Stimulated activated CD8-positive, alpha-beta memory T cell treated with anti-CD3 and anti-CD28 coated beads, Interleukin-4, amount 100 ng/mL, for 48 hours (primary cell): ENCODE data around the gene E2F8.

Experiments used
- DNase-seq: peaks from one replicate; pipeline ENCODE4 v3.0.0-alpha.2; 2020

E2F8 gene

DNA sequence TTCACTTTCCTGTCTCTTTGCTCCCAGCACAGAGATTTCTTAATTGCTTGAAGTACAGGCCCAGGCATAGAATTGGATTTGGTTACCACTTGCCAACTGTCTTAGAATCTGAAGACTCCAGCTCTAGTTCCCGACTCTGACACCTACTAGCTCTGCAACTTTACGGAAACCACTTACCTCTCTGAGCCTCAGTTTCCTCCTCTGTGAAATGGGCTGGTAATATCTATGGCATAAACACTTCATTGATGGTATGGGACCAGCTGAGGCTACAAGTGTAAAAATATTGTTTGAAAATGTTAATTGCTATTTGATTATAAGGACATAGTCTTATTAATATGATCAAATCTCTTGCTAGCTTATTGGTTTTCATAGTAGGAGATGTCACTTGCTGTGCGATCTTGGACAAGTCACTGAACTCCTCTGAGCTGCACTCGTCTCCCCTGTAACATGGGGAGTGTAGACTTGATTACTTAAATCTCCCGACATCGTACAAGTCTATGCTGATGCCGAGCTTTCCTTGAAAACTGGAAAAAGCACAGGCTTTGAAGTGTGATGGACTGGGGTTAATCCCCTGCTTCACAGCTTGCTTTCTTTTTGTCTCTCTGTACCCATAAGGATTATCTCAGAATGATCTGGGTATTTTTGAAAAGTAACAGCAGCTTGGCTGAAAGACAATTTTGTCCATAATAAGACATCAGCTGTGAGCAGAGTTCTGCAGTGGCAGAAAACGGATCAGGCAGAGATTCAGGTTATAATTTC is 11.8 kb upstream of the E2F8 start:
- DNase-seq: no peak

GRCh38 chr11:19251577-19251976 is 10.8 kb upstream of the E2F8 start:
- no peak for DNase-seq

DNA sequence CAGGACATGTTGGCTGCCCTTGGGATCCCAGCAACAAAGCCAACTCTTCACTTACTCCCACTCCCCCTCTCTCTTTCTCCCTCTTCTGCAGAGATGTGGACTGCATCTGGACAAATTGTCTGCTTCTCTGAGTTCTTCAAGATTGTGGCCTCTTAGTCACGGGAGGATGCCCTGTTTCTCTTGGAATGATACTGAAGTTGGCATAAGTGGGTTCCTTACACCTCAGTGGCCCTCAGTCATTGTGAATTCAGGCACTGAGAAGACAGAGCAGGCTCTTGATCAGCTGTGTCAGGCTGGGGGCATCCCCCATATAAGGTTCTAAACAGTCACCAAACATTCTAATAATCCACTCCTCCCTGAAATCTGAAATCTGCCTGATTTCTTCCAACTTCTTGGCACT is 6.1 kb upstream of the E2F8 start:
- no peak for DNase-seq

DNA sequence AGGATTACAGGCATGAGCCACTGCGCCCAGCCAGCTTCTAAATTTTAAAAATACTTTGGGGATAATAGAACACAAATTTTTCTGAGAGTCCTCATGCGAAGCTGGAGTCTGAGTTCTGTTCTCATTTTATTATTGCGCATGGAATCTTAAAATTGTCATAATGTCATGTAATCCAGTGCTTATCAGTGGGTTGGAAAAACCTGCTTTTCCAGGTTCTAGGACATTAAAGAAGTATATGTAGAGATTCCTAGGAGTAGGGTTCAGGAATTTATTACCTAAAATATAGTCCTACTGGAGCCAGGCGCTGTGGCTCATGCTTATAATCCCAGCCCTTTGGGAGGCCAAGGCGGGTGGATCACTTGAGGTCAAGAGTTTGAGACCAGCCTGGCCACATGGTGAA is 4.6 kb upstream of the E2F8 start:
- DNase-seq: no peak

DNA sequence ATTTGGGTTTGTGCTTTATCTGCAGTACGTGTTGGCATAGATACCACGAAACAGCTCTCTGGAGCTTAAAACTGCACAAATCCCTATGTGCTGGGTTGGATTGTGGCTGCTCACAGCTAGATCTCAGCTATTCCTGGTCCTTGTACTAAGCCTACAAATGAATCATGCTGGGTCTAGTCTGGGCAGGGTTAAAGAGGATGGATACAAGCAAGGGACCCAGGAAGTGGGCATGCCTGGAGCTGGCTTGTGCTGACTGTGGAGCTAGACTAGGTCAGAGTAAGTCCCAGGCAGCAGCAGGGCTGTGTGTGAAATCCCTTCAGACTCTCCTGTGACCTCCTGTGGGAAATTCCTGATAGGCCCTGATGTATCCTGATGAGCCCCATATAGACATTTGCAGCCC is 3.9 kb upstream of the E2F8 start:
- DNase-seq: no peak

GRCh38 chr11:19244084-19244483 is 3.3 kb upstream of the E2F8 start:
- DNase-seq: no peak

DNA sequence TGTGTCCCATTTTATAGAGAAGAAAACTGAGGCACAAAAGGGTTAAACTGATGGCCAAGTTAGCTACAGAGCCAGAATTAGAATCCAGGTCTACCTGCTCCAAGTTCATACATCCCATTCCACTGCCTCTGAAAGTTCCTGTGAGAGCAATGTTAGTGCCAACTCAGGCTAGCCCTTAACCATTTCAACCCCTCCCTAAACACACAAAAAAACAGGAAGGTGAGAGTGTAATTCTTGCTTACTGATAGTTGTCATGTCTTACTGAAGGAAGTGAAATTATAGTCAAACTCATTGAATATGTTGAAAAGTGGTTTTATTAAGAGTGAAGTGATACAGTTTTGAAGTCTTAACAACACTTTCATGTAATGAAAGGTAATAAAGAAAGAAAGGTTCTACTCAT is 2.9 kb upstream of the E2F8 start:
- DNase-seq: no peak

- DNase-seq: no peak
Observed at GRCh38 chr11:19243143-19243542, 2.4 kb upstream of the E2F8 start.

DNA sequence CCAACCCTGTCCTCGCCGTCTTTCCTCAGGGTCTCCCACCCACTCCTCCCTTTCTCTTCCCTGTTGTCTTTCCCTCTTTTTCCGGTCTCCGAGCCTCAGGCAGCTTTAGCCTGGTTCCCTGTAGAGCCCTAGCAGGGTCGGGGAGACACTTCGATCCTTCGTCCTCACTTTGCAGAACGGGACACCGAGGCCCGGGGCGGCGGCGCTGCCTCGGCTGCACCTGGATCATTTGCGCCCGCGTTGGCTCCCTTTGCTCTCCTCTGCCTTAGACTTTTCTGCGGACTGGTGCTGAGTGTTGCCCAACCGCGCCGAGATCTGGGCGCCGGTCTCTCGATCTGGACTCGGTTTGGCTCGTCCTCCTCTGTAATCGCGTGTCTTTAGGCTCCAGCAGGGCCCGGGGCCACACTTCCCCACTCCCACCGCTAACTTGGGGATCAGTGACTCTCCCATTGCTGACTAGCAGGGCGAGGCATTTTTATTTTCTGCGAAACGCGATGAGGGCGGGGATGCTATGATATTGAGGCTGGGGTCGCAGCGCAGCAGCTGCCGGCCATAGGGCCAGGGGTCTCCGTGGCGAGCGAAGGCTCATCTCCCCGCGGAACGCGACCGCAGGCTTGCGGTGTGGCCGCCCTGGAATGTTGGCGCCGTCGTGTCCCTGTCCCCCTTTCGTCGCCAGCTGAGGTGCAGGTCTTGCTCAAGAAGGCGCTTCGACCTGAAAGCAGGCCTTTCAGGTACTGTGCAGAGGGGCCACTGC is 1.6 kb upstream of the E2F8 start:
- DNase-seq: peak; percentile 33

GRCh38 chr11:19241260-19242178 is 774 bp upstream of the E2F8 start:
- DNase-seq: peak; percentile 70

- no peak for DNase-seq
Observed at GRCh38 chr11:19239039-19239438, 1.7 kb downstream of the E2F8 start.

DNA sequence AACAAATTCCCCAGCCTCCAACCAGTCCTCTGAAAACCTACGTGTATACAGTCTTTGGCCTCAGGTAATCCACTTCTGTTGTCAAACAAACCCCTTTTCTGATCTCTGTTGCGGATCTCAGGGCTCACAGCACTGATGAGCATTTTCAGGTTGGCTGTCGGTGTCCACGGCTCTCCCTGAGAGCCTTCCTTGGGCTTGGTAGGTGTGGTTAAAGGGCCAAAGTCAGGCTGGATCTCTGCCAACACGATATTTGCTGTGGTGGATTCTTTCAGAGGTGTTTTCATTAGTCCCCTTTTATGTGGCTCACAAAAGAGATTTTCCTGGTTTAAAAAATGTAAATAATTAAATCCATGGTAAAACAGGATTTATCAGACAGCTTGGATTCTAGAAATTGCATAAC is 2.9 kb downstream of the E2F8 start:
- no peak for DNase-seq

DNA sequence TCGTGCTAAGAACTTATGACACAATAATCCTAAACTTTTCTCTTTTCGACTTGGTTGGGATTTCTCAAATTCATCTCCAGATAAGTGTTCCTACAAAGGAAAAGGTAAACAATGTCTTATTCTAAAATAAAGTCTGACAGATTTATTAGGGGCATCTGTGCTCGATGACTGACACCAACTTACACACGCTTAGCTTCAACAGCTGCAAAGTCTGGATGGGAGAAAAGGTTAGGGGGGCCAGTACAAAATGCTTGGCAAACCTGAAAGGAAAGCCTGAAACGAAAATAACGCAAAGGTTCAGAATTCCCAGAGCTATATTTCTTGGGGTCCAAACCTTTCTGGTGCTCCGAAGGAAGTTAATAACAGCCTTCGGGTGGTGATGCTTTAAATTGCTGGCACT is 3.4 kb downstream of the E2F8 start:
- DNase-seq: no peak

DNA sequence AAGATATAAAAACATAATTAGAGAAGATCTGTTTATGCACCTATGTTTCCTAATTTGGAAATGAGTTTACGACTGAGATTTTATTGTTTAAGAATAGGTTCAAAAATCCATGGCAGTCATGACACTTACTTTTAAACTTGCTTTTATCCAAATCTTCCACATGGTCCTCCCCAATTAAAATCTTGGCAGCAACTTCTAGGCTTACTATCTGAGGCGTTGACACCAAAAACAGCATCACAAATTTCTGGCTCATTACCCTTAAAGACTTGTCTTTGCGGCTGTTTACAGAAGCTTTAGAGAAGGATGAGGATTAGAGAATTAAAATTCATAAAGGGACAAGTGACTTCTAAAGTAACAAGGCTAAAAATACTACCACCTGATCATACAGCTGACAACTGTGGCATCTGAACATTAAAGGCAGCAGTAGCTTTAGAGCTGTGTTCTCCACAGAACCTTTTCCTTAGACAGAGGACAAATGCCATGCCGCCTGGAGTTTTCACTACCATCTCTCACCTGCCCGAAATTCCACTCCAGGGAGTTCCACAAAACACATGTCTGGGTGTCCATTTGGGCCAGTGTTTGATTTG is 6.4 kb downstream of the E2F8 start:
- DNase-seq: no peak

DNA sequence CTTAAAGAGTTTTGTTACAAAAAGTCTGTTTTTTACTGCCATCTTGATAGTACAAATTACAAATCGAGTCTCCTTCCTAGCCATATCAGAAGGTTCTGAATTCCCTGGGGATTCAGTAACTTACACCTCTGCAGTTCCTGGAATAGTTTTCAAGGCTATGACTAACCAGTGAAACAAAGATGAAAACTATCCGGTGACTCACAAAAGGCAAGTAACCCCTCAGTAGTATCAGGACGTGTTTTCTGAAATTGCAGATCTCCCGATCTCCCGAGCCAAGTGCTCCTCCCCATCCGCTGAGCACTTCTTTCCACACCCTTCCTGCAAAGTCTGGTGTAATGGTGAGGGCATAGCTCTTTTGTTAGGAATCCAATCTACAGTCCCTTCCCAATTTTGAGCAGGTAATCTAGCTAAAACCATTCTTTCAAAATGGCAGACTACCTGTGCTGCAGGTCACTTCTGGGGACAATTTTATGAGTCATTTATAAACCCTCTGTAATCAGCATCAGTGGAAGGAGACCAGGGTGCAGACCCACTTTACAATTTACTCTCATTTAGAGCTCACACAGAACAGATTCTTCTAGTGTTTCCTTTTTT is 7.7 kb downstream of the E2F8 start:
- DNase-seq: no peak

- no peak for DNase-seq
Observed at GRCh38 chr11:19229671-19230070, 11.1 kb downstream of the E2F8 start.

DNA sequence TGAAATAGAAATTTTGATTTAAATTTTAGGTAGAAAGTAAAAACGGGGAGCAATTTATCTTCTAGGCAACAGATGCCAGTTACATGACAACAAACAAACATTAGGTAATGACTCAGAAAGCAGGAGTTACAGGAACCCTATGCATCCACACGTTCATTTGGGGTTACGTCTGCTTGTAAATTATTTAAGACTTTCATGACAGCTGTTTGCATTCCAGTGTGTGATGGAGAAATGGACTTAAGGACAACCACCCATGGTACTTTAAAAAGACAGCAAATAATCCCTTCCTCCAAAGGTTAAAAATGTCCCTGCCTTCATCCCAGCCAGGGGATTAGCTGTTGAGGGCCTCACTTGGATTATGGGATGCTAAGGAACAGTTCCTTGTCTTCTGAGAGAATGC is 11.8 kb downstream of the E2F8 start:
- no peak for DNase-seq

GRCh38 chr11:19226378-19227195 is 14.2 kb downstream of the E2F8 start:
- DNase-seq: no peak

GRCh38 chr11:19225581-19225980 is 15.2 kb downstream of the E2F8 start:
- DNase-seq: no peak

DNA sequence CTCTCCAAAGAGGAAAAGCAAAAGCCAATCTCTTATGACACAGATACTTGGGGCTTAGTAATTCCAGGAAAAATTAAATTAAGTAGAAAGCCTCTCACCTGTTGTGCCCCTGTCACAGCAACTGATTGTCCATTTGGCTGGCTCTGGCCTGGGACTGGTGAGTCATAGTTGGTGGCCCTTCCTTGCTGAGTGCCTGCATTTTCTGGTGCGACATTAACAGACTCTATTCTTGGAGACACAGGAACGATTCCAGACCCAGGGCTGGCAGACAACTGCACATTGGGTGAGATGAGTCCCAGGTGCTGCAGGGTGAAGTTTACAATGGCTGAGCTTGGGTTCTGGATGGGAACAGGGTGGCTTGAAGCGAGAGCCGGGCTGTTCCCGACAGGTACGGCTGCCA is 15.6 kb downstream of the E2F8 start:
- no peak for DNase-seq

DNA sequence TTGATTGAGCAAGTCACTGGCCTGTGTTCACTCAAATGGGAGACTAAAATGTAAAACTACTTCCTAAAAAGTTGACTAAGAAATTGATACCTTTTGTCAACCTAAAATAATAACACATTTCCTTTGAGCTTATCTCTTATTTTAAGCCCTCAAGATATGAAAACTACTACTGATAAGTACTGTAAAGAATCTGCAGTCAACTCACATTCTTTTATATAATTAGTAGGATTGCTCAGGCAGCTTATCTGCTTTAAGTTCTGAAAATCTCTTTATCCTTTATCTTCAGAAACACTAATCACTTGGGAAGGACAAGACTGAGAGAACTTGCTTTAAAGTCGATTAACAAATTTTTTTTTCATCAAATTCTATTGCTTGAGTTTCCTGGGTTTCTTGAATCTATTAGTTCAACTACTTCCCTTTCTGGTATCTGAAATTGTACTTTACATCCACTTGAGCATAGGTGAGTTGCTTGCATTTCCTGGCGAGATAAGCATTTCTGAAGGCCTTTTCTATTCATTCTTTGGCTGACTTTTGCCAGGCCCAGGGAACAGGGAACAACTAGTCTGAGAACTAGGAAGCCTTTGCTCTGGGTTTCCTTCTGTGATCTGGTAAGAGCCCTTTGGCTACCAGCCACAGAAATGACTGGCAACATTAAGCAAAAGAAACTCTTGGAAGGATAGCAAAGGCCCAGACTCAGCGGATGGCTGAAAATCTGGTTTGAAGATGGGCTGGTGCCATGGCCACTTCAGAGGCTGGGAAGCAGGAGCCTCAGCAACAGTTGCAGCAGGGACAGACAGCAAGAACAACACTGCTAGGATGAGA is 19.6 kb downstream of the E2F8 start:
- DNase-seq: no peak
